HG02884 (cell line): Measurements from ENCODE around the gene NKX2-3.
A peak's percentile ranks its signal among the peaks of the same experiment; 100 is the strongest.

Experiments
- ATAC-seq: cut with Tn5 transposase; IDR thresholded peaks from one replicate; pipeline ENCODE4 v1.9.1; 2021; ENCODE audit warnings: mild to moderate bottlenecking, moderate library complexity; ENCODE audit not compliant: unreplicated experiment

The NKX2-3 gene

GRCh38 chr10:99532687-99533495 is at the start of gene NKX2-3:
TSS of gene NKX2-3 (plus strand) at chr10:99532942. CDS start at chr10:99533132, 190 bp downstream.
- ATAC-seq = peak; percentile 72

- ATAC-seq = no peak
Observed at GRCh38 chr10:99484626-99485581, 47.8 kb upstream of the NKX2-3 start.

GRCh38 chr10:99487125-99487807 is 45.5 kb upstream of the NKX2-3 start:
- ATAC-seq = no peak

- no peak for ATAC-seq
Observed at GRCh38 chr10:99489271-99489670, 43.5 kb upstream of the NKX2-3 start.

- no peak for ATAC-seq
Observed at GRCh38 chr10:99497343-99498025, 35.3 kb upstream of the NKX2-3 start.

GRCh38 chr10:99506416-99506815 is 26.3 kb upstream of the NKX2-3 start:
- no peak for ATAC-seq

GRCh38 chr10:99507265-99507664 is 25.5 kb upstream of the NKX2-3 start:
- ATAC-seq = no peak

GRCh38 chr10:99513061-99513460 is 19.7 kb upstream of the NKX2-3 start:
- ATAC-seq = no peak

- no peak for ATAC-seq
Observed at GRCh38 chr10:99519690-99520039, 13.1 kb upstream of the NKX2-3 start.

GRCh38 chr10:99520040-99520846 is 12.5 kb upstream of the NKX2-3 start:
- ATAC-seq = no peak

GRCh38 chr10:99520847-99521764 is 11.6 kb upstream of the NKX2-3 start:
- ATAC-seq = no peak

GRCh38 chr10:99521765-99522469 is 10.8 kb upstream of the NKX2-3 start:
- ATAC-seq = no peak

- ATAC-seq = no peak
Observed at GRCh38 chr10:99522470-99523250, 10.1 kb upstream of the NKX2-3 start.

- ATAC-seq = no peak
Observed at GRCh38 chr10:99523251-99523773, 9.4 kb upstream of the NKX2-3 start.

GRCh38 chr10:99524050-99524666 is 8.6 kb upstream of the NKX2-3 start:
- no peak for ATAC-seq

- no peak for ATAC-seq
Observed at GRCh38 chr10:99524736-99525380, 7.9 kb upstream of the NKX2-3 start.
